ENCODE data around the gene ATP2A2.
A peak's percentile ranks its signal among the peaks of the same experiment; 100 is the strongest.

ATP2A2 gene

DNA sequence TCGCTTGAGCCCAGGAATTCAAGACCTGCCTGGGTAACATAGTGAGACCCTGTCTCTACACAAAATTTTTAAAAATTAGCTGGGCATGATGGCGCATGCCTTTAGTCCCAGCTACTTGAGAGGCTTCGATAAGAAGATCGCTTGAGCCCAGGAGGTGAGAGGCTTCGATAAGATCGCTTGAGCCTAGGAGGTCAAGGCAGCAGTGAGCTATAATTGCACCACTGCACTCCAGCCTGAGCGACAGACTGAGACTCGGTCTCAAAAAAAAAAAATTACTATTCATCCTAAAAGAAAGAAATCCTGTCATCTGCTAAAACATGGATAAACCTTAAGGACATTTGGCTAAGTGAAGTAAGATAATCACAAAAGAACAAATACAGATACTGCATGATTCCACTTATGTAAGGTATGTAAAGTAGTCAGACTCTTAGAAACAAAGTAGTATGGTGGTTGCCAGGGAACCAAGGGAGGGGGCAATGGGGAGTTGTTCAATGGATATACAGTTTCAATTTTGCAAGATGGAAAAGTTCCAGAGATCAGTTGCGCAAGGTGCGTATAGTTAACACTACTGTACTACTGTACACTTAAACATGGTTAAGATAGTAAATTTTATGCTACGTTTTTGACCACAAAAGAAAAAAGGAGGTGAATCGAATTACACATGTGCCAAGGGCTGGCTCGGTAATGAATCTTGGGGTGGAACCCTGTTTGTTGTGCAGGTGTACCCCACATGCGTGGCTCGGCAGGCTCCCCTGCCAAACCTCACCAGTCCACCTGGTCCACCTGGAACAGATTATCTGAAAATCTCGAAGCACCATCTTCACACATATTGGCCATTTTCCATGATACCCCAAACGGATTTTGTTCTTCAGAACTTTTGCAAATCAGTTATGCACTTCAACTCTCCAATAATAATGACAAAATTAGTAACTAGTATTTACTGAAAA, 18.3 kb upstream of the ATP2A2 start:
- peak; percentile 77 for DNase-seq

DNA sequence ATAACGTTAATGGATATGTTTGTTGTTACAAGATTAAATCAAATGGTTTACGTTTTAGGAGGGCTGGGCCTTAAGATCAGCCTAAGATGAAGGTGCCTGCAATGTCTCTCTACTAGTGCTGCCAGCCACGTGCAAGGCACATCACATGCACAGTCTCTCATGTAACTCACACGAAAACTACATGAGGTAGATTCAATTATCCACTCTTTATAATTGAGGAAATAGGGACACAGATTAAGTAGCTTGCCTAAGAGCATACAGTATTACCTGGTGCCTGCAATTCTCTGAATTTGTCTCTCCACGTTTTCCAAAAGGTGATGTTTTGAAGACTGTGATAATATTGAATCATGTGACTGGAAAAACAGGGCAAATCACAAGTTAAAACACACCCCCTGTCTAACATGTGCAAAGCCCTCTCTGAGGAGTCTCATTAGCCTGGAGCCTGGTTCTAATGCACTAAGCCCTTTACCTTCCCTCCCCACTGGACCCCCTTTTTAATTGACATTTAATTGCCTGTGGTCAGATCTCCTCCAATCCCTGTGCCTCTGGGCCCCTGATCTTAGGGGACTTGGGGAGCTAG, 14.6 kb upstream of the ATP2A2 start:
- no peak for DNase-seq

DNA sequence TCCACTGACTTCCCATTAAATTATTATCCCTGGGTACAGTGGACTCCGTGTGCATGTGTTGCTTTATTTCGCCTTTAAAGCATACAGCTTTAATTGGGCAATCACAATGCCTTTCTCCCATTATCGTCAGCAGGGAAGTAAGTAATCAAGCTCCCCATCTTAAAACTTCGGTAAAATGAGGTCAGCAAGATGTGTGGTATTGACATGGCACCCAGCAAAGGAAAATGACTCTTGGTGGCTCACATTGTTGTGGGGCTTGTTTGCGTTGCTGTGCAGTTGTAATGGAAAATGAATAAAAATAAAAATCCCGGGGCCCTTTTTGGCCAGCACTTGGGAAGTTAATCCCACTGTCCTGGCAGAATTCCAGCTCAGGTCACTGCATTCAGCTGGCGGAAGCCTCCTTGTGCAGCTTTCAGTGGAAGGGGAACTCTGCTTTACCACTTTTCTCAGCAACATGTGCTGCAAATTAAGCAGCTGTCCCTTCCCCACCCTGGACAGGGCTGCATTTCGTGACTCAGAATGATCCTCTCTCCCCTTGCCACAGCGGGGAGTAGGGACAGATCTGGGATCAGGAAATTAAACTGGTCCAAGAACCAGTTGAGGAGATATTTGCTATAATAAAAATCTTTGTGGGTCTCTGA, 13.9 kb upstream of the ATP2A2 start:
- DNase-seq, result peak; percentile 93

DNA sequence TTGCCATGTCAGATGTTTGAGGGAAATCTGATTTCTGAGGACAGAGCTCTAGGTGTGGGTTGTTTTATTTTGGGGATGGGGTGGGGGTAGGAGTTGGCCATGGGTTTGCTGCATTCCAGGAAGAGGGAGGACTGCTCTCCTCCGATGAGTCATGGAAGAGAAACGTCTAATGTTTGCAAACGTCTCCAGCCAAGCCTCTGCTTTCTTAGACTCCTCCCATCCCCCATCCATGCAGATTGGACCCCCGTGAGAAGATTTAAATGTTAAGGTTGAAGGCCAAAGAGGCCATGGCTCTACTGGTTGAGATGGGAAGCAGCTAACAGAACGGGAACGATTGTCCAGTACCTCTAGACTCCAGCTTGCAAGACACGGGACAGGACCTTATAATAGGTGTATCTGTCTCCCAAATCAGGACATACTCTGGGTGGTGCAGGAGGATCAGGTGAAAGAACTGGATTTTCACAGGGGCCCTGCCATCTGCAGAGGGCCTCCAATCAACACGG, 11.4 kb upstream of the ATP2A2 start:
- DNase-seq, result peak; percentile 97

DNA sequence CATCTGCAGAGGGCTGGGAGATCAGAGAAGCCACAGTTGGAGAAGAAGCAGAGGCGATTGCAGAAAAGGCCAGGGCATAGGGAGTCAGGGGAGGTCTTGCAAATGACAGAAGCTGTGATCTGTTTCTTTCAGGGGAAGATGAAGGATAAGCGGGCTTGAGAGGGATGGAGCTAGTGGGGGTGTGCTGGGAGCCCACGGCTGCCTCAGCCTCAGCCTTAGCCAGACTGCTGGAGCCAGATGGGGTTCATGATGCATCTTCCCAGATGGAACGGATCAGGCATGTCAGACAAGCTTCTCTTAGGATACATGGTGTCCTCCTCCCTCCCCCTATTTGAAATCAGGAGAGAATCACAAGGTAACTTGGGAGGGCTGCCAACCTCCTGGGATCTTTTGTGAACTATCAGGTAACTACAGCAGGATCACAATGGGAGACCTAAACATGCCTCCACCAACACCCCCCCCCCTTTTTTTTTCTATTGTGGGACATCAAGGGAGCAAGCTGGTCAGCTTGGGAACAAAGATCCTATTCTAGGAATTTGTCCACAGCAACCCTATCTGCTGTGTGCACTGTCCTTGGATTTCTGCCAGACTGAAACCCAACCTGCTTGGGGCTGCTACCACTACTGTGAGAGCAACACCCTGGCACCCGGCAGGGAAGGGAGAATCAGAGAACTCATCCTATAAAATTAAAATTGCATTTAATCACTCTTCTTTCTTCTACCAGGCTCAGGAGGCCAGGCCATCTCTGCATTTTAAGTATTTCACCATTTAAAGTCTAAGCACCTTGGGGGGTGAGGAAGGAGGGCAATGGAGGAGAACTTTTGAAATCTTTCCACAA, 10.7 kb upstream of the ATP2A2 start:
- peak; percentile 87 for DNase-seq

DNA sequence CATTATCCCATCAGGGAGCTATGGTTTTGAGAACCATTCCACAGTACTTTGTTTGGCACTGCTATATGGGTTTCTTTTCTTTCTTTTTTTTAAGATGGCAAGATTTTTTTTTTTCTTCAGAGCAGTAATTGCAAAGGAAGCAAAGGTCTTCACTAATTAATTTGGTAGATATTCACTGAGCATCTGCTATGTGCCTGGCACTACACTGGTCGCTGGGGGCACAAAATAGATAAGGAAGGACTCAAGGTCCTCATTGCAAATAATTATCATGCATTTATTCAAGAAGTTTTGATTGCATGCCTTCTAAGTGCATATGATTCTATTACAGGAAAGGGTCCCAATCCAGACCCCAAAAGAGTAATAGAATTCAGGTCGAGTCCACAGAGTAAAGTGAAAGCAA, 10.0 kb upstream of the ATP2A2 start:
- DNase-seq, result no peak

DNA sequence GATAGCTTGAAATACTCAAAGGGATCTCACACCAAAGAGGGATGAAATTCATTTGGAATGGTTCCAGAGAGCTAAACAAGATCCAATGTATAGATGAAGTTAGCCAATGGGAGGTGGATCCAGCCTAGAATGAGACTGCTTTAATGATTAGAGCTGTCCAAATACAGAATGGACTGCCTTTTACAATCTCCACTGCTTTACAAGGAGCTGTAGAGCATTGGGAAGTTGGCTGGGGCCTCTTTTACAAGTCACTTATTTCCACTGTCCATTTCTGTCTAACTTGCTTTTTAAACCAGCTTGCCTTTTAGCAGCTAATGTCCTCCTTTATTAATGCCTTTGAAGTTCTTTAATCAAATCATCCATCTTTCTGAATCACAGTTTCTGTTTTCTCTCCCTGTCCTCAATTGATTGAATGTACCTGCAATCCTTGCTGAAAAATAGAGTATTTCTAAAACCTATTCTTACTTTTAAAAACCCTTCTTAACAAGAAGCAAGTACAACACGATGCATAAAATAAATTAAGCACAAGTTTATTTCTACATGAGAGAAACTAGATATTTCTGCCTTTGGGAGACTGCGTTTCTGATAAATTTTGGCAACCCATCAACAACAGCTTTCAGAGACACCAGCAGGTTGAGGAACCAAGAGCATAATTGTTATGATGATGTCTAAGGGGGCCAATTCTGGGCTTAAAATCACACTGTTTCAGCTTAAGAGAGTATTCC, 3.4 kb upstream of the ATP2A2 start:
- DNase-seq, result no peak

DNA sequence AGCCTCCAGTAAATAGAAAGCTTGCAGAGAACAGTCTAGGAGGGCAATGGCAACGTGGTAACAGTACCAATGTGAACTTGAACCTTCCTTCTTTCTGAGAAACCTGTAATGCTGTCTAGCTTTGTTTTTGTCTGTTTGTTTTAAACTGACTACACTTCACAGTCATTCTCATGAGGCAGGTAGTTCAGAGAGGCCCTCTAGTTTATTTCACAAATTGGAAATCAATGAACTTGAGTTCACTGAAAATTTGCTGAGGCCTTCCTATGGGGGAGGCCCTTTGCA, 2.9 kb upstream of the ATP2A2 start:
- no peak for DNase-seq

DNA sequence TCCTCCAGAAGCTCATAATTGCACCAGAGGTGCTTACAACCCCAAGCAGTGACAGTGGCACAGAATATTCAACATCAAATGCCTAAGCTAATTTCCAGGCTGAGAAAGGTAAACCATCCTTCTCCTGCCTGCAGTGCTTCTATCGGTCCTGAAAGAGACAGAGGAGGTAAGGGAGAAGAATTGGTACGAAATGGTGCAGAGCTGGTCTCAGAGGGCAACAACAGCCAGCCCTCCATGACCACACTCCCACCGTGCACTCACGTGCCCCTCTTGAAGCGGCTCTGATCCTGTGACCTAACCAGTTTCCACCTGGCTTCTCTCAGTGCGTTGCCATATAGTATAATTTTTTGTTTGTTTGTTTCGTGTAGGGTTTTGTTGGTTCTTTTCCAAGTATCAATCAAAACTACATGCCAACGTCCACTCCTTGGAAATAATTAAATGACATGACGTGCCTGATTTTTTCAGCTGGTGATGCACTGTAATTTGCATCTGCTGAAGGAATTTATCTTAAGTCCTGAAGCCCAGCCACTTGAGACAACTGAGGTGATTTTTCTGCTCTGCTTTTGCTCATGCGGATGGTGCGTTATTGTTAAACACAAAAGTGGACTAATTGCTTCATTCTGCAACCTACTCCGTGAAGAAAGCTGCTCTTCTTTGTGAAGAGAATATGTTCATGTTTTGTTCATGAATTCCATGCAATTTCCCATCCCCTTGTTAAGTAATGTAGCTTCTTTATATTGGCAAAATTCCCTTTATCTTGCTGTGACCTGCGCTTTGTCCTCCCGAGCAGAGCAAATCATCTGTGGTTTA, 1.3 kb upstream of the ATP2A2 start:
- no peak for DNase-seq

DNA sequence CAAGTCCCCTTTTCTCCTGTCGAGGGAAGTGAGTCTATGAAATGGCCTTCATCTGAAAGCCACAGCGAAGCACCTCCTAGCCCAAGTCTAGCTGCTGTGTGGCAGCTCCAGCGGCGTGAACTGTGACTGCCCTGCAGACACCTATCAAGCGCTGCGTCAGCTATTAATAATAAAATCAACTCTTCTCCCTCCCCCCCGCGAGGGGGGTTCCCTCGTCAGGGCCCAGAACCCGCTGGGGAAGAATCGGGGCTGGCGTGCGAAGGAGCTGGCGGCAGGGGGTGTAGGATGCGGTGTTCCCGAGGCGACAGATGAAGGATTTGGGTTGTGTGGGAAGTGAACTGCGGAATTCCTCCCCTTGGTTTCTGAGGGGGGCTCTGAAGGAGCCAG, 662 bp upstream of the ATP2A2 start:
- DNase-seq, result peak; percentile 55

DNA sequence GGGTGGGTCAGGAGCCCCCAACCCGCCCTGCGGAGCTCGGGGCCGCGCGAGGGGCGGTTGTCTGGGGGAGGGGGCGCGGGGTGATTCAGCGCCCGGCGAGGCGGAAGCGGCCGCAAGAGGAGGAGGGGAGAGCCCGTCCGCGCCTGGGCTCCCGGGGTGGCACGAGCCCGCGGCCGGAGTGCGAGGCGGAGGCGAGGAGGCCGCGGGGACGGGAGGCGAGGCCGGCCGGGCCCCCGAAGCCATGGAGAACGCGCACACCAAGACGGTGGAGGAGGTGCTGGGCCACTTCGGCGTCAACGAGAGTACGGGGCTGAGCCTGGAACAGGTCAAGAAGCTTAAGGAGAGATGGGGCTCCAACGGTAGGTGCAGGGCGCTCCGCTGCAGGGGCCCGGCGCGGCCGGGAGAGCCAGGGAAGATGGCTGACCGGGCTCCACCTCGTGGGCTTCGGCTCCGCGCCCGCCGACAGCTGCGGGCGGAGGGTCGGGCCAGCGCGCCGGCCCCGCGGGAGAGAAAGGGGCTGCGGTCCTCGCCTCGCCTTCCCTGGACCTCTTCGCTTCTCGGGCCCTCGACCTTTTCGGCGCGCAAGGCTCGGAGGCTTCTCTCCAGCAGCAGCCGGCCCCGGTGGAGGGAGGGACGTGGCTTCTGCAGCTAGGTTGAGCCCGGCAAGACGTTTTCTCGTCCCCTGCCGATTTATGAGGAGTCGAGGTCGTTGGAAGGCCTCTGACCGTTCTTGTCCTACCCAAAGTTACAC, 677 bp downstream of the ATP2A2 start:
- DNase-seq, result peak; percentile 63

DNA sequence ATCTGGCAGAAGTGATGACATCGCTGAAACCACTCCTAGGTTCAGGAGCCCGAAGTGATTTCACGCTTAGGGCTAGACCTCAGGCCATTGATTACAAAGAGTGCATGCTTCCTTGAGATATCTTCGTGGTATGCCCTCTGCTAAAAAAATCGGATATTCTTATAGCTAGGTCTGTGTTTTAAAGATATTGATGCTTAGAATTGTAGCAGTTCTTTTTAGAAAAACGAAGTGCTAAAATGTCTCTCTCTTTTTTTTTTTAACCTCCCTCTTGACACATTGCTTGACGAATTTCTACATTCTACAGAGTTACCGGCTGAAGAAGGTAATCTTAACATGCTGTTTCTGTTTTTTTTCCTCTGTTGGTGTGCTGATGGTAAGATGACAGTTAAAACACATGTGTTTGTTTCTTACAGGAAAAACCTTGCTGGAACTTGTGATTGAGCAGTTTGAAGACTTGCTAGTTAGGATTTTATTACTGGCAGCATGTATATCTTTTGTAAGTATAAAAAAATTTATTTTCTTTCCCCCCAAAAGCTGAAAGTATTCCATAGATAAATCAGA, 1.3 kb downstream of the ATP2A2 start:
- DNase-seq, result peak; percentile 41

DNA sequence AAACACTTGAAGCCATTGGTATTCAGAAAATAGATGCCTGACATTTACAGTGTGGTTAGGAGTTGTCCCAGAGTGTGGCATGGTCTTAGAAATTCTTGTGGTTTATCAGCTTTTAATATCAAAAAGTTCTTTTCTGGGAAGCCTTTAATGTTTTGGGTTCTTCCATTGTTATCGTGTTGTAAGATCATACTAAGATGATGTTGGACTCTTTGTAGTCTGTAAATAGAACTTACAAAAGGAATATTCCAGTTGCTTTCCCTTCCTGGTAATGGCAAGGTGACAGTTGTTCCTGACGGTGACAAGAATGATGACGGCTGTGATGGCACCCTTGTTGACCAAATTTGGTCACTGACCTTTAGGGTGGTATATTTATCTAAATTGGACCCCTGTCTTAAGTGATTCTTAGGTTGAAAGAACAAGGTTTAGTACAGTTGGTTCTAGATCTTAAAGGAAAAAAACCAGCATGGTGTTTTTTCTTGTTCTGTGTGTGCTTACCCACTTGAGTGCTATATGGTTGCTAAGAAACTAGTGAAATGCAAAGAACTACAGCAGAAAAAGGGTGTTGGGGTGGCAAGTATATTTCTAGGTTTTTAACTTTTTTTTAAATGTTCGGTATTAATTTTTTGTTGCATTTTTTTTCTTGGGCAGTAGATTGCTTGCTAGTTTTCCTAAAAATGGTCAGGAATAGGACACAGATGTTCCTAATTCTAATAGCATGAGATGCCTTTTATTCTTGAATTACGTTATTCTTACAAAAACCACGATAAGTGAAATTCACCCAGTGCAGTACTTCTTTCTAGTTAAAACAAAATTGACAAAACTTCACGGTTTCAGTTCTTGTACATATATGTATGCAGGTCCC, 2.1 kb downstream of the ATP2A2 start:
- peak; percentile 34 for DNase-seq

DNA sequence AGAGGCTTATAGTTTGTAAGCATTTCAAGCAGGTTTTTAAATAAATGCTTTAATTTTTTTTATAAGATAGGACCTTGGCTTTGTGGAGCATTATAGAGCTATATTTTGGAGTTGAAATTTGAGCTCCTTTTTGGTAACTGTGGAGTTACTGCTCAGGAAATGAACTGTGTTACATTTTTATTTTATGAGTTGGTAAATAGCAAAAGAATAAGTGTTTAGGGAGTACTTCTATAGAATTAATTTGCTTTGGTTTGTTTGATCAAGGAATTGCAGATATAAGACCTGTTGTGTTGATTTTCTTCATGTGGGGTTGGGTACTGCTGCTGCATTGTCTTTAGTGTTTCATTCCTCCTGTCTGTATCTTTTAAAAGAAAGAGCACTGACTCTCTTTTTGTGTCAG, 3.5 kb downstream of the ATP2A2 start:
- no peak for DNase-seq

DNA sequence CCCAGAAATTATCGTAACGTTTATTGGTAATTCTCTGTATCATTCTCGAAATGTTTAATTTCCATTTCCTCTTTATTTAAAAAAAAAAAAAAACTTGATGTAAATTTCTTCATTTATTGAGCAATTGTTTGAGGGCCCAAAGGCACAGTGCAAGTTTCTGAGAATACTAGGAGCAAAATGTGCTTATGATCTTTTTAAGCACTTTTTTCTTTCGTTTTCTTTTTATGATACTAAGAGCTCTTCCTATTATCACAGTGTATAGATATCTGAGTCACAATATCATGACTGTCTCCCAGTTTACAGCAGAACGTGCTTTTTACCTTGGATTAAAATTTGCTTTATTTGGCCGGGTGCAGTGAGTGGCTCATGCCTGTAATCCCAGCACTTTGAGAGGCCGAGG, 5.6 kb downstream of the ATP2A2 start:
- DNase-seq, result no peak

DNA sequence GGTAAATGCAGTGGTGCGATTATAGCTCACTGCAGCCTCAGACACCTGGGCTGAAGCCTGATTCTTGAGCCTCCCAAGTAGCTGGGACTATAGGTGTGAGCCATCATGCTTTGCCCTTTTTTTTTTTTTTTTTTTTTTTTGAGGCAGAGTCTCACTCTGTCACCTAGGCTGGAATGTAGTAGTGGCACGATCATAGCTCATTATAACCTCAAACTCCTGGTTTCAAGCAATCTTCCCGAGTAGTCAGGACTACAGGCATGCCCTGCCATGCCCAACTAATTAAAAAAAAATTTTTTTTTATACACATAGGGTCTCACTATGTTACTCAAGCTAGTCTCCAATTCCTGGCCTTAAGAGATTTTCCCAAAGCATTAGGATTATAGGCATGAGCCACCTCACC, 6.9 kb downstream of the ATP2A2 start:
- no peak for DNase-seq

DNA sequence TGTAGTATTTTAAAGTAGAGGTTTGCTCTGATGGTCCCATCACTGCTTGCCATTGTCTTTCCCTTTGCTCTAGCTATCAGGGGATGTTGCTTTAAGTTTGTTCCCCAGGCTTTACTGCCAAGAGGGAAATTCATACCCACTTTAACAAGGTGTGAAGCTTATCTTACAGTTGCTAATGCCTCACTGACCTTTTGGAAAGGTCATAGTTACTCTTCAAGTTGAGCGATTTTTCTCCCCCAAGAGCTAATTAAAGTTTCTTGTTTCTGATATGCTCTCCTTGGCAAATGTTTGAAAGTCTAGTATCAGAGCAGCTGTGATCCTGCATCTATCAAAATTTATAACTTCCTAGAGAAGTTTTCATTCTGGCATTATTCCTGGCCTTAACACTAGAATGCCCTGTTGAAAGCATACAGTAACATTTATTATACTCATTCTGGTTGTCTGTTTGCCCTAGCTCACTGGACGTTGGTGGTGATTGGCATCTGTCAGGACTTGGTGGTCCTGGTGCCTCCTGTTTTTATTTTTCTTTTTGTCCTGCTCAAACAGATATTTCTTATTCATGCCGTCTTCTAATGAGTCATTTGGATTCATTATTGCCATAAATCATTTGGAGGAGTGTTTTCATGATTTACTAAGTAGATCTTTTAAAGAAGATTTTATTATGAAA, 8.1 kb downstream of the ATP2A2 start:
- DNase-seq, result no peak

DNA sequence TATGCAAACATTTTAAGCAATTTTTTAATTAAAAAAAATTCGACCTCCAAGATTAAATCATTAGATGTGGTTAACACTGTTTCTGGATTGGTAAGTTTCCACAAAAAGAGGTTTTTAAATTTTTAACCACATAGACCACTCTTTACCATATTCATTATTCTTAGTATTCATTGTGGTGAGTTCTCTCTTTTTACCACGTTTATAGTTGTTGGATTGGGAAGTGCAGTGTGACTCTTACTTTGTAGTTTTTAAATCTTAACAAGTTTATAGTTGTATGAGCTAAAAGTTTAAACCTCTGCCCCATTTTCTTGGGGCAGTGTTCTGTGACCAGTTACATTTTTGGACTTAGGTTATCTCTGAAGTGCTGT, 8.6 kb downstream of the ATP2A2 start:
- no peak for DNase-seq
